Astrocyte of the hippocampus (primary cell): Measurements from ENCODE around the gene ATP6V1B1.

Source experiments
- DNase-seq: peaks from one replicate; pipeline ENCODE4 v3.0.0; 2011; ENCODE audit warnings: low read depth, low spot score

The ATP6V1B1 gene

DNA sequence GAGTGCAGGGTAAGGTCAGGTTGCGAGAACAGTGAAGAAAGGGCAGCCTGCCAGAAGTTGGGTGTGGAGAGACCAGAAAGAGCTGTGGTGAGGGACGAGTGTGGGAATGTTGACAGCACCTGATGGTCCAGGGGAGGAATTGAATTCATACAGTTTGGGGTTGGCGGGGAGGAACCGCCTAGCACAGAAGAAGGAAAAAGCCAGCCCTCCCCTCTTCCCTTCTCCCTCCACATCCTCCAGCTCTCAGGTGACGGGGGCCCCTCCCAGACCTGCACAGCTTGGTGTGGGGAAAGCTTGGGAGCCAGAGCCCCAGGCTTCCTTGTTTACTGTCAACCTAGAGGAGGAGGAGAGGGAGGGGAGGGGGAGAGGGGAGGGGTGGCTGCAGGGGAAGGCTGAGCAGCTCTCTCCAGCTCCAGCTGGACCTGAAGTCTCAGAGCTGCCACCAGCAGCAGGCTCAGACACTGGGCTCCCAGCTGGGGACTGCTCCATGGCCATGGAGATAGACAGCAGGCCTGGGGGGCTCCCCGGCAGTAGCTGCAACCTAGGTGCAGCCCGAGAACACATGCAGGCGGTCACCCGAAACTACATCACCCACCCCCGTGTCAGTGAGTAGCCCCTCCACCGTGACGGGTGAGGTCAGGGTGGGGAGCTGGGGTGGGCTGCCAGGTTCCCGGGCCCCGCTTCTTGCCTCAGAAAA is at the start of gene ATP6V1B1:
TSS of gene ATP6V1B1 (plus strand) at position 433 of the 697 bp plus-strand sequence. CDS start at position 488, 55 bp downstream.
- DNase-seq, result no peak

DNA sequence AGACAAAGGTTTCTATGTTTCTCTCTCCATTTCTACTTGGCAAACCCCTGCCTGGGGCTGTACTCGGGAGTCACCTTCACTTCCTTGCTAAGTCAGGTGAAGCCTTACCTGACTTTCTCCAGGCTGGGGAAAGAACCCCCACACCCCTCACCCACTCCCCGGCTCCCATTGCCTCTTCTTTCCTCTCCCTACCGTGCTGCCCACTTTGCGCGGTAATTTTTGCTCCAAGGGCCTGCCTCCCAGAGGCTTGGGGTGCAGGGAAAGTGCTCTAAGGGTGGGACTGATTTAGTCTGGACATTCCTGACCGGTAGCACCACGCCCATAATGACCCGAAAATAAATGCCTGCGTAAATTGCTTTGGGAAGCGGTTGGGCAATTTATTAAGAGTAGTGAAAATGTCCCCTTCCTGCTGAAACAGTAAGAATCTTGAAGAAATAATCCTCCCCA is 49.1 kb upstream of the ATP6V1B1 start:
- no peak for DNase-seq

DNA sequence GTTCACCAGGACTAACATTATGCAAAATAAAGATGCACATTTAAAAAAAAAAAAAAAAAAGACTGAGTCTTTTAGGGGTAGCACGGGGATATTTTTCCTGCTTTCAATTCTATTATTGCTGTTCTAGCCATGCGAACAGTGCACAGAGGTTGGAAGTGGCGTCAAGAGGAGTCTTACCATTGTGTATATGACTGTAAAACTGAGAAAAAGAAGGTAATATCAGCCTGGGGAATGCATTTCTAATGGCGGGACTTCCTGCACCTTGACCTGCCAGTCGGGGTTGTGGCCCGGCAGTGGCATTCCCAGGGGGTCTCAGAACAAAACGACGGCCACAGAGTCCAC is 48.5 kb upstream of the ATP6V1B1 start:
- DNase-seq, result no peak

GRCh38 chr2:70887550-70888246 is 48.0 kb upstream of the ATP6V1B1 start:
- no peak for DNase-seq

DNA sequence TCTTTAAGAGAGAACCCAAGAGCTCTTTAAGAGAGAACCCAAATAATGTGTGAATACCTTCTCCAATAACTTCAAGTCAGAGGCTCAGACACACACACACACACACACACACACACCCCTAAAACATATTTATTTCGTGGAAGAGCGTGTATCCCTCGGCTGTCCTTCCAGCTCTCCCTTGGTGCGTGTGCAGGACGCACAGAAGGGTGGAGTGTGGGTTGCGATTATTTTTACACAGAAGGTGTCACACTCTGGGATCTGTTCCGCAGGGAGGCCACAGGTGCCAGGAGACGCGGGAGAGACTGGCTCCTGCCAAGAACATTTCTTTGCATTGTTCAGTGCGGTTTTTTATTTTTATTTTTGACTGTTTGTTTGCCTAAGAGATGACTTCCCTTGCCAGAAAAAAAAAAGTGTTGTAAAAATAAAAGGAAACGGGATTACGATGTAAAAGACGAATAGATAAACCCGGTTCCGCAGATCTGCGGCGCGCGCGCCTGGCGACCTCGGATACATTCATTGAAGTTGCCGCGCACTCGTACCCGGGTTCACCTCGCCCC is 47.3 kb upstream of the ATP6V1B1 start:
- no peak for DNase-seq

GRCh38 chr2:70888923-70889715 is 46.6 kb upstream of the ATP6V1B1 start:
- DNase-seq, result no peak

GRCh38 chr2:70889716-70890037 is 46.0 kb upstream of the ATP6V1B1 start:
- no peak for DNase-seq

GRCh38 chr2:70890469-70891065 is 45.1 kb upstream of the ATP6V1B1 start:
- no peak for DNase-seq

- no peak for DNase-seq
These were observed 43.9 kb upstream of the ATP6V1B1 start for GRCh38 chr2:70891572-70892357.

DNA sequence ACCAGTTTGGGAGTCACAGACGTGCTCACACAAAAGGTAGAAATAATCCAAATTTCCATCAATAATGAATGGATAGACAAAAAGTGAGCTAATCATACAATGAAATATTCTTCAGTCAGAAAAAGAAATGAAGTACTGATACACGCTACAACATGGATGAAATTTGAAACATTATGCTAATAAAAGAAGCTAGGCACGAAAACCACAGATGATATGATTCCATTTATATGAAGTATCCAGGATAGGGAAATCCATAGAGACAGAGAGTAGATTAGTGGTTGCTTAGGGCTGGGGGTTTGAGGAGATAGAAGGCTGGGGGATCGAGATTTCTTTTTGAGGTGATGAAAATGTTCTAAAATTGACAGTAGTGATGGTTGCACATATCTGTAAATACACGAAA is 43.0 kb upstream of the ATP6V1B1 start:
- DNase-seq, result no peak

GRCh38 chr2:70893186-70893585 is 42.5 kb upstream of the ATP6V1B1 start:
- DNase-seq, result no peak

GRCh38 chr2:70894765-70895164 is 40.9 kb upstream of the ATP6V1B1 start:
- no peak for DNase-seq

- no peak for DNase-seq
These were observed 40.5 kb upstream of the ATP6V1B1 start for GRCh38 chr2:70895249-70895648.

DNA sequence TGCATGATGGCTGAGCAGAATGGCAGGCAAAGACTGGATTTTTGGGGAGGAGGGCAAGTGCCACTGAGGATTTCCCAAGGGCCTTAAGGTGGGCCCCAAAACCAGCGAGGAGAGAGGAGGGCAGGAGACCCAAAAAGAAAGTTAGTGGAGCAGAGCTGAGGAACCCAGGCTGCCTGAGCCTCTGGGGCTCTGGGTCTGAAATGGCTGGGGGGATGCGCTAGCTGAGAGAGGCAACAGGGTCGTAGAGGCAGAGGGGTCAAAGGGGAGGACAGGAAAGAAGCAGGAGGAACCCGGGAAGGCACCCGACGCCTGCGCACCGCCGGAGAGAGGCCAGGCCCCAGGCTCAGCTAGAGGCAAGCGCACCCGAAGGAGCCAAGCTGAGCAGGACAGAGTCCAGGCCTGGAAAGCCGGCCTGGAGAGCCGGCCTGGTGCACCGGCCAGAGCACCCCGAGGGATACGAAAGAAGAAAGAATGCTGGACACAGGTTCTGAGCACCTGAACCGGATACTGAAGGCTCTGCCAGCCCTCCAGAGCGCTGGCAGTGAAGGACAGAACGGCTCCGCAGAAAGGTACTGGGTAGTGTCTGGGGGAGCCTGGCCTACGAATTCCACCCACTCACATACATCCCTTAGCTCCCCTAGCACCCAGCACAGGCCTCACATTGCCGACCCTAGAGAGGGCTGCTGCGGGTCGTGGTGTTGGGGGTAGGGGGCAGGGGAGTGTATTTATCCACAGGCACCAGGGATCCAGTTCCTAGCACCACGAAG is 39.5 kb upstream of the ATP6V1B1 start:
- no peak for DNase-seq

- DNase-seq, result no peak
These were observed 38.9 kb upstream of the ATP6V1B1 start for GRCh38 chr2:70896765-70897202.

DNA sequence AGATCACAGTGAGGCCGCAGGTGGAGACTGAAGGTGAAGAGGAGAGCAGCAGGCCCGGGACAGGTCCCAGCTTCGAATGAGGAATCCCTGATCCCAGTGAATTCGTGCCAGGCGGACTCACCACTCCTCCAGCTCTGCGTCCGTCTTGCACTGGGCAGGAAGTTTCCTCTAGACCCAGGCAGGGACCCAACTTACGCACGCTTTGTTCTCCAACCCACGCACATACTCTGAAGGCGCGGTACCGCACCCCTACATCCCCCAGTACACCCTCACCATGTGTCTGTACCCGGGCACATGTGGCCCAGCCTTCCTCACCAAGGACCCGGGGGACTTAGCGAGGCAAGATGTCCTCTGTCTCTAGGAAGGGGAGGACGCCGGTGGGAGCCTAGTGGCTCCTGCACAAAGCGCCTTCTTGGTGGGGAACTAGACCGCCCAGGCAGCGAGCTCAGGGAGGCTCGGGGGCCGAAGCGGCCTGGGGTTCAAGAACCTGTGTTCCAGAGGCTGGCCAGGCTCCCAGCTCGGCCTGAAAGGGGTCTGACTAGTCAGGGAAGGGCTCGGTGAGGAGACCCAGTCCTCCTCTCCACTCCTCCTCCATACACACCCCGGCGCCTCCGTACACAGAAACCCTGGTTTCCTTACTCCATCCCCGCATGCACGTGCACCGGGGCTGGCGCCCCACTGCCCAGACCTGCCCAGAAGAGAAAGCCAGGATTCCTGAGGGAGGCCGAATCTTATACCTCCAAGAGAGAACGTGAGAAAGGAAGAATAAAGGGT is 38.3 kb upstream of the ATP6V1B1 start:
- no peak for DNase-seq

GRCh38 chr2:70897977-70898226 is 37.8 kb upstream of the ATP6V1B1 start:
- no peak for DNase-seq

- DNase-seq, result no peak
These were observed 37.1 kb upstream of the ATP6V1B1 start for GRCh38 chr2:70898363-70899240.
